OCI-LY3 (cell line): ENCODE measurements around the gene POFUT1.

Source experiments
- CTCF ChIP-seq: fragments of 200-600, 300-600 bp; sonication (generic); IDR thresholded peaks from 2 replicates; pipeline ENCODE4 v1.5.1; 2014; ENCODE audit warnings: antibody characterized with exemption, low read length, low read depth
- EZH2phosphoT487 ChIP-seq: fragments of 200-600 bp; shearing (Covaris generic); IDR thresholded peaks from 2 replicates; pipeline ENCODE4 v1.6.1; 2018; ENCODE audit warnings: antibody characterized with exemption, mixed run types, low read depth

GRCh38 chr20:32181606-32182005 lies 26.1 kb upstream of the POFUT1 start:
- TF ChIP-seq CTCF (no peak), EZH2phosphoT487 (no peak)
